ENCODE results near the gene GSTM3.
"Not testable (repeated sequence)": the region's sequence is repeated elsewhere in the genome, so short reads cannot be mapped to it uniquely, and the experiment has no call there.

DNA sequence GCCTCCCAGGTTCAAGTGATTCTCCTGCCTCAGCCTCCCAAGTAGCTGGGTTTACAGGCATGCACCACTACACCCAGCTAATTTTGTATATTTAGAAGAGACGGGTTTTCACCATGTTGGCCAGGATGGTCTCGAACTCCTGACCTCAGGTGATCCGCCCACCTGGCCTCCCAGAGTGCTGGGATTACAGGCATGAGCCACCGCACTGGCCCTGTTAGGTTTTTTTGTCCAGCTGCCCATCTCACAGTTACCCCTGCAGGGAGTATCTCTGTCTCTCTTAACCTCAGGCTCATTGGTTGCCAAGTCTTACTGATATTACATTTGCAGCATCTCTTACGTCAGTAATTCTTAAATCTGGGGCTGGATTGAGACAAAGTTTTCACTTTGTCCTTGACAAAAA is 15.5 kb upstream of the GSTM3 start:
- TF ChIP-seq KAT7 (CRISPR knock-in tag; IDR thresholded peaks at IDR 0.05; ENCODE audit: borderline replicate concordance); CREM (CRISPR knock-in tag; IDR thresholded peaks at IDR 0.05): not testable (repeated sequence)
- TF ChIP-seq, protein P1, sequence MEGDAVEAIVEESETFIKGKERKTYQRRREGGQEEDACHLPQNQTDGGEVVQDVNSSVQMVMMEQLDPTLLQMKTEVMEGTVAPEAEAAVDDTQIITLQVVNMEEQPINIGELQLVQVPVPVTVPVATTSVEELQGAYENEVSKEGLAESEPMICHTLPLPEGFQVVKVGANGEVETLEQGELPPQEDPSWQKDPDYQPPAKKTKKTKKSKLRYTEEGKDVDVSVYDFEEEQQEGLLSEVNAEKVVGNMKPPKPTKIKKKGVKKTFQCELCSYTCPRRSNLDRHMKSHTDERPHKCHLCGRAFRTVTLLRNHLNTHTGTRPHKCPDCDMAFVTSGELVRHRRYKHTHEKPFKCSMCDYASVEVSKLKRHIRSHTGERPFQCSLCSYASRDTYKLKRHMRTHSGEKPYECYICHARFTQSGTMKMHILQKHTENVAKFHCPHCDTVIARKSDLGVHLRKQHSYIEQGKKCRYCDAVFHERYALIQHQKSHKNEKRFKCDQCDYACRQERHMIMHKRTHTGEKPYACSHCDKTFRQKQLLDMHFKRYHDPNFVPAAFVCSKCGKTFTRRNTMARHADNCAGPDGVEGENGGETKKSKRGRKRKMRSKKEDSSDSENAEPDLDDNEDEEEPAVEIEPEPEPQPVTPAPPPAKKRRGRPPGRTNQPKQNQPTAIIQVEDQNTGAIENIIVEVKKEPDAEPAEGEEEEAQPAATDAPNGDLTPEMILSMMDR (IDR thresholded peaks at IDR 0.05) = not testable (repeated sequence)
- TF ChIP-seq, protein P2, sequence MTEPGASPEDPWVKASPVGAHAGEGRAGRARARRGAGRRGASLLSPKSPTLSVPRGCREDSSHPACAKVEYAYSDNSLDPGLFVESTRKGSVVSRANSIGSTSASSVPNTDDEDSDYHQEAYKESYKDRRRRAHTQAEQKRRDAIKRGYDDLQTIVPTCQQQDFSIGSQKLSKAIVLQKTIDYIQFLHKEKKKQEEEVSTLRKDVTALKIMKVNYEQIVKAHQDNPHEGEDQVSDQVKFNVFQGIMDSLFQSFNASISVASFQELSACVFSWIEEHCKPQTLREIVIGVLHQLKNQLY (CRISPR knock-in tag; IDR thresholded peaks at IDR 0.05) = not testable (repeated sequence)
